Measurements from ENCODE around the gene TIMM44.
"Not testable (repeated sequence)": the region's sequence is repeated elsewhere in the genome, so short reads cannot be mapped to it uniquely, and the experiment has no call there.

Gene TIMM44

GRCh38 chr19:7925171-7925851 is 18.2 kb downstream of the TIMM44 start:
- DNase-seq (ENCODE audit: low read depth in 2 of 2) = peak; percentile 79 to 82

GRCh38 chr19:7924651-7925170 is 18.8 kb downstream of the TIMM44 start:
- DNase-seq (ENCODE audit: low read depth in 2 of 2) = no peak

- no peak for DNase-seq (ENCODE audit: low read depth in 2 of 2)
These were observed 19.2 kb downstream of the TIMM44 start for GRCh38 chr19:7924241-7924640.

- DNase-seq (ENCODE audit: low read depth in 2 of 2) = no peak
These were observed 19.9 kb downstream of the TIMM44 start for GRCh38 chr19:7923295-7924191.

GRCh38 chr19:7922836-7923195 is 20.6 kb downstream of the TIMM44 start:
- DNase-seq (ENCODE audit: low read depth in 2 of 2) = no peak

- no peak for DNase-seq (ENCODE audit: low read depth in 2 of 2)
These were observed 21.3 kb downstream of the TIMM44 start for GRCh38 chr19:7921967-7922835.

GRCh38 chr19:7921302-7921966 is 22.0 kb downstream of the TIMM44 start:
- DNase-seq (ENCODE audit: low read depth in 2 of 2) = no peak

- DNase-seq (ENCODE audit: low read depth in 2 of 2) = peak; percentile 100
These were observed 22.8 kb downstream of the TIMM44 start for GRCh38 chr19:7920519-7921301.

- DNase-seq (ENCODE audit: low read depth in 2 of 2) = peak; percentile 95 to 96
These were observed 23.6 kb downstream of the TIMM44 start, which contains the start of gene SNAPC2 for GRCh38 chr19:7919610-7920518. Gene SNAPC2 (plus strand): TSS chr19:7920338. CDS start chr19:7920367, 29 bp downstream.

GRCh38 chr19:7918615-7919421 is 24.6 kb downstream of the TIMM44 start:
- DNase-seq (ENCODE audit: low read depth in 2 of 2) = no peak

GRCh38 chr19:7918062-7918614 is 25.3 kb downstream of the TIMM44 start:
- not testable (repeated sequence) for DNase-seq (ENCODE audit: low read depth in 2 of 2)

- DNase-seq (ENCODE audit: low read depth in 2 of 2) = peak in 1 of 2 donors; percentile 55
These were observed 26.0 kb downstream of the TIMM44 start for GRCh38 chr19:7917267-7918061.

GRCh38 chr19:7916955-7917266 is 26.6 kb downstream of the TIMM44 start:
- no peak for DNase-seq (ENCODE audit: low read depth in 2 of 2)

- peak in 1 of 2 donors; percentile 50 for DNase-seq (ENCODE audit: low read depth in 2 of 2)
These were observed 27.1 kb downstream of the TIMM44 start for GRCh38 chr19:7916103-7916954.

- DNase-seq (ENCODE audit: low read depth in 2 of 2) = no peak
These were observed 28.0 kb downstream of the TIMM44 start for GRCh38 chr19:7915250-7916102.

All from stimulated activated CD8-positive, alpha-beta memory T cell treated with anti-CD3 and anti-CD28 coated beads, Interleukin-2, amount 100 ng/mL, for 48 hours (primary cell).